Colonic mucosa (tissue), 4 donors: ENCODE data around the gene CSAD. TPM values are rescaled to one million over a fixed set of nuclear protein-coding genes. Genes with fewer than 3 reads are reported as not detected.
"Not testable (repeated sequence)": the region's sequence is repeated elsewhere in the genome, so short reads cannot be mapped to it uniquely, and the experiment has no call there.

Experiments
- DNase-seq: peaks from one replicate; pipeline ENCODE4 v3.0.0-alpha.2; 2020
- H3K27ac ChIP-seq: fragments of 200-600 bp; one replicate; pipeline ENCODE4 v1.8.0; 2021
- H3K27me3 ChIP-seq: fragments of 200-600 bp; one replicate; pipeline ENCODE4 v1.8.0; 2021
- H3K36me3 ChIP-seq: fragments of 200-600 bp; one replicate; pipeline ENCODE4 v1.8.0; 2021
- H3K4me1 ChIP-seq: fragments of 200-600 bp; one replicate; pipeline ENCODE4 v1.8.0; 2021; ENCODE audit warnings: mild to moderate bottlenecking
- H3K4me3 ChIP-seq: fragments of 200-600 bp; one replicate; pipeline ENCODE4 v1.8.0; 2021
- H3K9ac ChIP-seq, 2 donors: one replicate each; pipeline ENCODE4 v1.7.0; 2013; ENCODE audit warnings: control low read depth in 2 of 2, low read depth in 2 of 2, low read length in 2 of 2
- H3K9me3 ChIP-seq: fragments of 200-600 bp; one replicate; pipeline ENCODE4 v1.8.0; 2021
- CTCF ChIP-seq: fragments of 200-600 bp; IDR thresholded peaks from one replicate; pipeline ENCODE4 v1.8.0; 2022; ENCODE audit warnings: antibody characterized with exemption, mild to moderate bottlenecking
- intact Hi-C: fragments of 100-400 bp; cut with DNase I; formaldehyde crosslinking; loops from one replicate; pipeline ENCODE4 v1.14.1; 2022
- total RNA-seq, 2 donors: library from RNA; stranded (reverse); fragmentation: NEBNext Ultra II Directional in 1 of 2; extraction: Animal tissue kit (Norgen Biotek cat#: 25700) in 1 of 2; gene quantifications; one replicate each; pipeline ENCODE4 v1.2.1, GENCODE V29; 2021
- donor health status: healthy.
- donor health status: DM: no; HTN: no; CAD: no.
- donor health status: DM: no; HTN: no; CAD: no.

Gene CSAD
- total RNA-seq, 2 donors from 2014 or later = 9.1 to 20.4 TPM

- Histone ChIP-seq H3K4me3 (no peak overlapping the region), H3K27me3 (no peaks in the 10 kb centered on the region), H3K36me3 (no peaks in the 10 kb centered on the region), H3K27ac (no peak overlapping the region), H3K9me3 (no peaks in the 10 kb centered on the region), H3K9ac (no peak overlapping the region), H3K4me1 (peaks cover 8% of the 10 kb centered on the region)
- TF ChIP-seq CTCF = no peak
- intact Hi-C loops = no loop called here
- DNase-seq = no peak
These were observed 23.6 kb upstream of the CSAD start for GRCh38 chr12:53204351-53204750.

GRCh38 chr12:53202316-53202715 lies 21.6 kb upstream of the CSAD start:
- H3K9ac ChIP-seq, H3K4me3 ChIP-seq, H3K9me3 ChIP-seq, DNase-seq, H3K27ac ChIP-seq, intact Hi-C loops, H3K27me3 ChIP-seq, H3K36me3 ChIP-seq: not testable (repeated sequence)
- peaks cover 17% of the 10 kb centered on the region for H3K4me1 ChIP-seq

- TF ChIP-seq CTCF = no peak
These were observed 20.9 kb upstream of the CSAD start for GRCh38 chr12:53201639-53202038.

DNA sequence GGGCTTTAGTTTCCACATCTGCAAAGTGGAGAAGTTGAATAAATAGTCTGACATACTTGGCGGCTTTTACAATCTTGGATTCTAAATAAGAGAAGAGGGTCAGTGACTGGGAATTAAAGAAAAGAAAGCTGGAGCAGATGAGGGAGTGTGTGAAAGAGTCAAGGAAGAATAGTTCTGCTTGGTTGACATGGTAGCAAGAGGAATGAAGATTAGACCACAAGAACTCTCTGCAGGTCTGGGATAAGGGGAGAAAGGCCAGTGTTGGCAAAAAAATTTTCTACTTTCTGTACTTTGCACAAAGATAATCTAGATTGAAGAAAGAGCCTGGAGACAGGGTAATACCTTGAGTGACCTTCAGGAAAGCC lies 20.4 kb upstream of the CSAD start:
- intact Hi-C loops = no loop called here
- H3K27ac ChIP-seq = no peak overlapping the region
- no peaks in the 10 kb centered on the region for H3K27me3 ChIP-seq
- H3K4me1 ChIP-seq = peaks cover 15% of the 10 kb centered on the region
- DNase-seq = no peak
- no peak overlapping the region for H3K4me3 ChIP-seq
- H3K9me3 ChIP-seq = no peaks in the 10 kb centered on the region
- TF ChIP-seq CTCF = no peak
- peak overlapping the region in 1 of 2 donors; percentile 26 for H3K9ac ChIP-seq
- no peaks in the 10 kb centered on the region for H3K36me3 ChIP-seq

More at GRCh38 chr12:53201639-53202038, 20.9 kb upstream of the CSAD start:
- H3K4me1 ChIP-seq = peaks cover 15% of the 10 kb centered on the region
- H3K4me3 ChIP-seq = no peak overlapping the region
- intact Hi-C loops = no loop called here
- H3K27me3 ChIP-seq = no peaks in the 10 kb centered on the region
- no peak for DNase-seq
- H3K9me3 ChIP-seq = no peaks in the 10 kb centered on the region
- H3K9ac ChIP-seq = no peak overlapping the region
- H3K27ac ChIP-seq = no peak overlapping the region
- H3K36me3 ChIP-seq = no peaks in the 10 kb centered on the region

DNA sequence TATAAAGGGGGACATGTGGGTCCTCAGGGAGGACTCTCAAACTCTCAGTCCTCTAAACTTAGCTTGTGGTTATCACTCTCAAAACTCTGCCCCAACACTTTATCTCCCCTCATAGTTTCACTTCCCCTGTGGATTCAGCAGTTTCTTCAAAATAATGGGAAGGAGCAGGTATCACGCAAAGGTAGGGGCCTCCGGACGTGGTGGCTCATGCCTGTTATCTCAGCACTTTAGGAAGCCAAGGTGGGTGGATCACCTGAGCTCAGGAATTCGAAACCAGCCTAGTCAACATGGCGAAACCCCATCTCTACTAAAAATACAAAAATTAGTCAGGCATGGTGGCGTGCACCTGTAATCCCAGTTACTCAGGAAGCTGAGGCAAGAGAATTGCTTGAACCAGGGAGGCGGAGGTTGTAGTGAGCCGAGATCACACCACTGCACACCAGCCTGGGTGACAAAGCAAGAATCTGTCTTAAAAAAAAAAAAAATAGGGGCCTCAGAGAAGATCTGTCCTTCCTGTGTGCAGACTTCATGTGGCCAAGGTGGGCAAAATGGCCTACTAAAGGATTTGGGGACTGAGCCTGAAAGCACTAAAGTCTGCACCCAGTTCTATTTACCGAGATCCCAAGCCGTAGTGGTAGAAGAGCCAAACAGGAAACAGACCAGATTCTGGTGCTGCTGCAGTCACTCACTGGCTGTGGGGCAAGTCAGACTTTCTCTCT lies 19.9 kb upstream of the CSAD start:
- no peak for DNase-seq
- no peaks in the 10 kb centered on the region for H3K9me3 ChIP-seq
- no peak for TF ChIP-seq CTCF
- H3K9ac ChIP-seq = peak overlapping the region in 1 of 2 donors; percentile 26
- H3K36me3 ChIP-seq = no peaks in the 10 kb centered on the region
- H3K4me3 ChIP-seq = no peak overlapping the region
- no peaks in the 10 kb centered on the region for H3K27me3 ChIP-seq
- H3K4me1 ChIP-seq = peaks cover 15% of the 10 kb centered on the region
- H3K27ac ChIP-seq = no peak overlapping the region
- intact Hi-C loops = no loop called here

DNA sequence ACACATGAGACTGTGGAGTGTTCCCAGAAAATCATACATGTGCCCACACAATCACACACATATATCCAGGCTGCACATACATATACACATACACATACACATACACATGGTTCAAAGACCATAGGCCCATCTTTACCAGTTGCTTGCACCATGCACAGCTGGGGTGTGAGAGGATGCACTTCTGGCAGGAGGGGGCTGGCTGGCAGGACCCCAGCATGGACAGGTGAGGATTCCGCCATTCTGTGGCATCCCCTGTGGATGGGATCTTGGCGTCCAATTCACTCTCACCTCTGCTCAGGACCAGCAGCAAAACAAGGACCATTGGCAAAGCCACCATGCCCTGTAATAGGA lies 19.4 kb upstream of the CSAD start:
- H3K9me3 ChIP-seq = no peaks in the 10 kb centered on the region
- no peaks in the 10 kb centered on the region for H3K27me3 ChIP-seq
- H3K4me3 ChIP-seq = no peak overlapping the region
- no peaks in the 10 kb centered on the region for H3K36me3 ChIP-seq
- no peak for DNase-seq
- H3K27ac ChIP-seq = no peak overlapping the region
- no peak overlapping the region for H3K9ac ChIP-seq
- H3K4me1 ChIP-seq = peaks cover 15% of the 10 kb centered on the region
- intact Hi-C loops = no loop called here
- TF ChIP-seq CTCF = no peak
